Measurements from ENCODE around the gene YWHAB. TPM values are rescaled to one million over a fixed set of nuclear protein-coding genes. Genes with fewer than 3 reads are reported as not detected.

YWHAB gene
- total RNA-seq, 2 experiments from 2014 or later: 163 to 167 TPM

GRCh38 chr20:44849703-44850102 is 35.8 kb upstream of the YWHAB start:
- Histone ChIP-seq H3K27ac (ENCODE audit: low read depth in 1 of 2, low read length in 2 of 2) (no peak overlapping the region), H3K4me3 (ENCODE audit: low read length) (no peak overlapping the region), H3K9me3 (ENCODE audit: control insufficient read depth in 1 of 2, insufficient read depth in 1 of 2, low read length in 2 of 2) (no peaks in the 10 kb centered on the region), H3K36me3 (ENCODE audit: insufficient read depth, low read length) (no peaks in the 10 kb centered on the region), H3K27me3 (ENCODE audit: control insufficient read depth in 1 of 2, insufficient read depth in 2 of 2, low read length in 2 of 2) (peaks cover 2 to 4% of the 10 kb centered on the region in 2 experiments), H3K4me1 (ENCODE audit: insufficient read depth, low read length) (no peaks in the 10 kb centered on the region)
- H3K36me3 Mint-ChIP-seq (ENCODE audit: low read depth): no peaks in the 10 kb centered on the region
- peaks cover 20% of the 10 kb centered on the region for H3K27me3 Mint-ChIP-seq
- intact Hi-C loops (cut with DNase I, micrococcal nuclease): no loop called here
- H3K27ac Mint-ChIP-seq: no peak overlapping the region
- DNase-seq (no peak), ATAC-seq (ENCODE audit: poor library complexity) (no peak)
- CTCF ChIA-PET: no interaction called here
- POLR2A ChIA-PET: no interaction called here
- H3K9me3 Mint-ChIP-seq: no peaks in the 10 kb centered on the region
- H3K4me3 Mint-ChIP-seq: no peak overlapping the region
- TF ChIP-seq CTCF (IDR thresholded peaks at IDR 0.05): no peak
- no peaks in the 10 kb centered on the region for H3K4me1 Mint-ChIP-seq (ENCODE audit: low read depth)

- Histone ChIP-seq H3K4me3 (ENCODE audit: low read length) (no peak overlapping the region), H3K4me1 (ENCODE audit: insufficient read depth, low read length) (no peaks in the 10 kb centered on the region), H3K36me3 (ENCODE audit: insufficient read depth, low read length) (no peaks in the 10 kb centered on the region), H3K27me3 (ENCODE audit: control insufficient read depth in 1 of 2, insufficient read depth in 2 of 2, low read length in 2 of 2) (peaks cover 2 to 4% of the 10 kb centered on the region in 2 experiments), H3K9me3 (ENCODE audit: control insufficient read depth in 1 of 2, insufficient read depth in 1 of 2, low read length in 2 of 2) (no peaks in the 10 kb centered on the region), H3K27ac (ENCODE audit: low read depth in 1 of 2, low read length in 2 of 2) (no peak overlapping the region)
- Mint-ChIP-seq H3K4me1 (ENCODE audit: low read depth) (no peaks in the 10 kb centered on the region), H3K27me3 (peaks cover 16% of the 10 kb centered on the region), H3K4me3 (no peak overlapping the region), H3K9me3 (no peaks in the 10 kb centered on the region), H3K27ac (no peak overlapping the region), H3K36me3 (ENCODE audit: low read depth) (no peaks in the 10 kb centered on the region)
- DNase-seq (no peak), ATAC-seq (ENCODE audit: poor library complexity) (no peak)
- intact Hi-C loops (cut with DNase I, micrococcal nuclease): no loop called here
- ChIA-PET CTCF (interaction anchor here (0.8 kb wide), 1 partner anchor 17 kb away, joined by 3 read pairs; no protein-coding TSS in a partner anchor), POLR2A (no interaction called here)
- no peak for TF ChIP-seq CTCF (IDR thresholded peaks at IDR 0.05)
Measured at GRCh38 chr20:44850272-44850671, 35.2 kb upstream of the YWHAB start.

GRCh38 chr20:44850837-44851236 is 34.7 kb upstream of the YWHAB start:
- ChIA-PET POLR2A (no interaction called here), CTCF (interaction anchor here (0.8 kb wide), 1 partner anchor 18 kb away, joined by 3 read pairs; no protein-coding TSS in a partner anchor)
- no peaks in the 10 kb centered on the region for H3K36me3 ChIP-seq (ENCODE audit: insufficient read depth, low read length)
- no peak for TF ChIP-seq CTCF (IDR thresholded peaks at IDR 0.05)
- no peaks in the 10 kb centered on the region for H3K4me1 ChIP-seq (ENCODE audit: insufficient read depth, low read length)
- H3K27ac ChIP-seq (ENCODE audit: low read depth in 1 of 2, low read length in 2 of 2): no peak overlapping the region
- DNase-seq: no peak
- Mint-ChIP-seq H3K27ac (no peak overlapping the region), H3K4me3 (no peak overlapping the region), H3K27me3 (peaks cover 16% of the 10 kb centered on the region), H3K4me1 (ENCODE audit: low read depth) (no peaks in the 10 kb centered on the region), H3K36me3 (ENCODE audit: low read depth) (no peaks in the 10 kb centered on the region), H3K9me3 (no peaks in the 10 kb centered on the region)
- no peak for ATAC-seq (ENCODE audit: poor library complexity)
- intact Hi-C loops (cut with DNase I, micrococcal nuclease): no loop called here
- peaks cover 2 to 4% of the 10 kb centered on the region in 2 experiments for H3K27me3 ChIP-seq (ENCODE audit: control insufficient read depth in 1 of 2, insufficient read depth in 2 of 2, low read length in 2 of 2)
- no peaks in the 10 kb centered on the region for H3K9me3 ChIP-seq (ENCODE audit: control insufficient read depth in 1 of 2, insufficient read depth in 1 of 2, low read length in 2 of 2)
- H3K4me3 ChIP-seq (ENCODE audit: low read length): no peak overlapping the region

Measured in CD4-positive, alpha-beta T cell (primary cell).